CD4-positive, alpha-beta T cell (primary cell): ENCODE data around the gene MSI2. TPM values are rescaled to one million over a fixed set of nuclear protein-coding genes. Genes with fewer than 3 reads are reported as not detected.

ENCODE experiments used
- ATAC-seq: fragments of 200-7000 bp; cut with Tn5 transposase; one replicate; pipeline ENCODE4 v1.10.0; 2022; ENCODE audit warnings: mild to moderate bottlenecking; ENCODE audit not compliant: poor library complexity
- CTCF ChIA-PET: fragments of 350-600 bp; sonication (Branson Sonifier 250); formaldehyde crosslinking; loops from one replicate; lab custom pipeline; 2021; ENCODE audit warnings: antibody characterized with exemption, inconsistent platforms; lab: Charles Lee
- POLR2A ChIA-PET: fragments of 350-600 bp; sonication (Branson Sonifier 250); formaldehyde crosslinking; loops from one replicate; lab custom pipeline; 2021; ENCODE audit warnings: antibody characterized with exemption, inconsistent platforms; lab: Charles Lee
- DNase-seq, 14 experiments: peaks; one replicate each; pipeline ENCODE4 v3.0.0-alpha.2; 2013 to 2020; ENCODE audit warnings: mixed read lengths in 2 of 14
- H3K27ac ChIP-seq, 2 donors: one replicate each; pipeline versions ENCODE4 v1.5.1 to v1.7.0; 2013; ENCODE audit warnings: low read length in 2 of 2, low read depth in 1 of 2, mild to moderate bottlenecking in 1 of 2
- H3K27me3 ChIP-seq, 2 experiments: 1 replicate in 1 of 2; 2 replicates in 1 of 2; pipeline versions ENCODE4 v1.6.1 to v1.7.0; 2013; ENCODE audit warnings: low read length in 2 of 2, control low read depth in 1 of 2, mild to moderate bottlenecking in 1 of 2, moderate library complexity in 1 of 2; ENCODE audit not compliant: insufficient read depth in 2 of 2, control insufficient read depth in 1 of 2
- H3K36me3 ChIP-seq: one replicate; pipeline ENCODE4 v1.6.1; 2013; ENCODE audit warnings: low read length, control low read depth; ENCODE audit not compliant: insufficient read depth
- H3K4me1 ChIP-seq: one replicate; pipeline ENCODE4 v1.6.1; 2013; ENCODE audit warnings: low read length, control low read depth; ENCODE audit not compliant: insufficient read depth
- H3K4me3 ChIP-seq: one replicate; pipeline ENCODE4 v1.5.1; 2013; ENCODE audit warnings: mild to moderate bottlenecking, low read length, moderate library complexity
- H3K9me3 ChIP-seq, 2 experiments: 1 replicate in 1 of 2; 2 replicates in 1 of 2; pipeline versions ENCODE4 v1.6.1 to v1.7.0; 2013; ENCODE audit warnings: low read length in 2 of 2, mild to moderate bottlenecking in 2 of 2, control low read depth in 1 of 2, moderate library complexity in 1 of 2; ENCODE audit not compliant: control insufficient read depth in 1 of 2, insufficient read depth in 1 of 2
- H3K27ac Mint-ChIP-seq: one replicate; pipeline ENCODE4 v1.8.0; 2020; ENCODE audit warnings: mixed read lengths
- H3K27me3 Mint-ChIP-seq: one replicate; pipeline ENCODE4 v1.8.0; 2021; ENCODE audit warnings: mixed read lengths
- H3K36me3 Mint-ChIP-seq: one replicate; pipeline ENCODE4 v1.8.0; 2021; ENCODE audit warnings: low read depth, mixed read lengths
- H3K4me1 Mint-ChIP-seq: one replicate; pipeline ENCODE4 v1.8.0; 2021; ENCODE audit warnings: low read depth, mixed read lengths
- H3K4me3 Mint-ChIP-seq: one replicate; pipeline ENCODE4 v1.8.0; 2020; ENCODE audit warnings: mild to moderate bottlenecking, mixed read lengths
- H3K9me3 Mint-ChIP-seq: one replicate; pipeline ENCODE4 v1.8.0; 2020; ENCODE audit warnings: mixed read lengths
- intact Hi-C, 2 experiments: fragments of 100-400 bp; cut with DNase I in 1 of 2; cut with micrococcal nuclease in 1 of 2; formaldehyde crosslinking; loops; one replicate each; pipeline versions ENCODE4 v1.15.1 to v1.9.0; 2023 to 2025; cut with DNase I, micrococcal nuclease
- total RNA-seq, 174 experiments: library from RNA in 2 of 174; stranded (reverse) in 2 of 174; gene quantifications; one replicate each; pipeline ENCODE4 v1.2.3 and lab custom pipeline; 2021 to 2026
- TF ChIP-seq, protein P1 (sequence below): fragments of 200-600 bp; IDR thresholded peaks from one replicate; pipeline ENCODE4 v1.8.0; 2022; ENCODE audit warnings: antibody characterized with exemption, mild to moderate bottlenecking

MSI2 gene
- total RNA-seq, 2 experiments from 2014 or later: 129 to 132 TPM

DNA sequence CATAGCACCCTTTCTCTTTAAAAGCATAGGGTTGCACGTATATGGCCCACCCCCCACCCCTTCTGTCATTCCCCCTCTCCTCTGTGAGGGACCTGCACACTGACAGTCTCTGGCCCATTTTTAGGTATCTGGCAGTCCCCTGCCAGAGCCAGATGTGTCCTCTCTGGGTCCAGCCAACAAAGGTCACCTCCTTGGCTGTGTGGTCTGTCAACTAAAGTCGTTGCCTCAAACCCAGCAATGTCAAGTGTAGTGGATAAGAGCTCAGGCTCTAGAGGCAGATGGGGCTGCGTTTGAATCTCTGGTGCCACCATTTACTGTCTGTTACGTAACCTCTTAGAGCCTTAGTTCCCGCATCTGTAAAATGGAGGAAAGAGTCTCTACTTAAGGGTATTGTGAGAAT lies 211.5 kb downstream of the MSI2 start:
- Histone ChIP-seq H3K4me3 (no peak overlapping the region), H3K36me3 (peaks cover 3% of the 10 kb centered on the region), H3K27ac (no peak overlapping the region), H3K9me3 (no peaks in the 10 kb centered on the region), H3K27me3 (no peaks in the 10 kb centered on the region), H3K4me1 (peaks cover 5% of the 10 kb centered on the region)
- peaks cover 31% of the 10 kb centered on the region for H3K4me1 Mint-ChIP-seq
- CTCF ChIA-PET: no interaction called here
- H3K27me3 Mint-ChIP-seq: no peaks in the 10 kb centered on the region
- H3K27ac Mint-ChIP-seq: no peak overlapping the region
- ATAC-seq: no peak
- POLR2A ChIA-PET: no interaction called here
- no peak for DNase-seq
- H3K36me3 Mint-ChIP-seq: no peaks in the 10 kb centered on the region
- intact Hi-C loops: no loop called here
- no peaks in the 10 kb centered on the region for H3K9me3 Mint-ChIP-seq
- TF ChIP-seq, protein P1, sequence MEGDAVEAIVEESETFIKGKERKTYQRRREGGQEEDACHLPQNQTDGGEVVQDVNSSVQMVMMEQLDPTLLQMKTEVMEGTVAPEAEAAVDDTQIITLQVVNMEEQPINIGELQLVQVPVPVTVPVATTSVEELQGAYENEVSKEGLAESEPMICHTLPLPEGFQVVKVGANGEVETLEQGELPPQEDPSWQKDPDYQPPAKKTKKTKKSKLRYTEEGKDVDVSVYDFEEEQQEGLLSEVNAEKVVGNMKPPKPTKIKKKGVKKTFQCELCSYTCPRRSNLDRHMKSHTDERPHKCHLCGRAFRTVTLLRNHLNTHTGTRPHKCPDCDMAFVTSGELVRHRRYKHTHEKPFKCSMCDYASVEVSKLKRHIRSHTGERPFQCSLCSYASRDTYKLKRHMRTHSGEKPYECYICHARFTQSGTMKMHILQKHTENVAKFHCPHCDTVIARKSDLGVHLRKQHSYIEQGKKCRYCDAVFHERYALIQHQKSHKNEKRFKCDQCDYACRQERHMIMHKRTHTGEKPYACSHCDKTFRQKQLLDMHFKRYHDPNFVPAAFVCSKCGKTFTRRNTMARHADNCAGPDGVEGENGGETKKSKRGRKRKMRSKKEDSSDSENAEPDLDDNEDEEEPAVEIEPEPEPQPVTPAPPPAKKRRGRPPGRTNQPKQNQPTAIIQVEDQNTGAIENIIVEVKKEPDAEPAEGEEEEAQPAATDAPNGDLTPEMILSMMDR: no peak
- no peak overlapping the region for H3K4me3 Mint-ChIP-seq

DNA sequence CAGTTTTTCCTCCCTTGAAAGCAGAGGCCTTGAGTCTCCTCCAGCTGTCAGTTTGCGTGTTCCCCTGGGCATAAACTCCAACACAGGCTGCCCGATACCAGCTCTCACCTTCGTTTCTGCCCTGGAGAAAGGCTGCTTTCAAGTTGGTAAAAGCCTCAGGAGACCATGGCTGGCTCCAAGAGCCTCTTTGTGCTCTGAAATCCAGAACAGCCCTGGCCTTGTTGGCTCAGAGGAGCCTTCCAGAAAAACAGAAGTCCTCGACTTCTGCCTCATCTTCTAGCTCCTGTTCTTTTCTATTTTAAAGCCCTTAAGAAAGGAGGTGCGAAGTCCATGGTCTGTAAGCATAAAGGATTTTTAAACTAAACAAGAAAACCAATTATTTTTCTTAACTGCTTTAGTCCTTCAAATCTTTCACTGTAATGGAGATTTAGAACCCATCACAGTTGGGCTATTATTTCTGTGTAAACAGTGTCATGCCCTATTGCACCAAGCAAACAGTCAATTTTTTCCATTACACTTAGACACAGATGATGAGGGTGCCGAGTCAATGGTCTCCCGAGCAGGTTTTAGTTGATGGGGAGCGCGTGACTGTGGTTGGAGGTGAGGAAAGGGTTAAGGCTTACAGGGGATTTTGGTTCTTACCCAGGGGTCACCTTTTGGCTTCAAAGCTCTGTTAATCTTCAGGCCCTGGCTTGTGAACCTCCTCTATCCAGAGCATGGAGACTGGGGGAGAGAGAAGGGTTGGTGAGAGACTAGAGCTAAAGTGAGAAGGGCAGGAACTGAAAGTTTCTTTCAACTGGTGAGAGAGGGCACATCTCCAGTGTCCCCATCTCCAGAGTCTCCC lies 212.8 kb downstream of the MSI2 start:
- Histone ChIP-seq H3K27me3 (no peaks in the 10 kb centered on the region), H3K4me1 (peaks cover 2% of the 10 kb centered on the region), H3K4me3 (no peak overlapping the region), H3K9me3 (no peaks in the 10 kb centered on the region), H3K27ac (no peak overlapping the region), H3K36me3 (peaks cover 3% of the 10 kb centered on the region)
- Mint-ChIP-seq H3K36me3 (no peaks in the 10 kb centered on the region), H3K27ac (no peak overlapping the region), H3K4me3 (no peak overlapping the region), H3K9me3 (no peaks in the 10 kb centered on the region), H3K27me3 (no peaks in the 10 kb centered on the region), H3K4me1 (peaks cover 28% of the 10 kb centered on the region)
- intact Hi-C loops: no loop called here
- DNase-seq (no peak), ATAC-seq (no peak)
- ChIA-PET POLR2A (interaction anchor here (1.1 kb wide), 1 partner anchor 26 kb away, joined by 3 read pairs; no protein-coding TSS in a partner anchor), CTCF (no interaction called here)
- TF ChIP-seq, protein P1: no peak

DNA sequence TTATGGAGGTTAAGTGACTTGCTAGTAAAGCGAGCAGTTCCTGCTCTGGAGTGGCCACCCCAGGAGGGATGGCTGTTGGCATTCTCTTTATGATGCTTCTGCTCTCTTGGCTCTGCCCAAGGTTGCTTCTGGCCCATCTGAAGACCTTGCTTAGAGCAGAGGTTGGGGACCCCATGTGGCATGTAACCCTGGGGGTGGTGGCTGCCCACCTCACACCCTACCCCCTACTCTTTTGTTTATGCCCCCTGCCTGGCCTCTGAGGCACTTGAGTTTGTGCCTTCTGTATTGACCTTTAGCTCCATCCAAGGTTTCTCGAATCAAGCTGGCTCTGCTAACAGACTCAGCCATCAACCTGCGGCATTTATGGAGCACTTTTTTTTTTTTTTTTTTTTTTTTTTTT lies 214.6 kb downstream of the MSI2 start:
- peaks cover 3% of the 10 kb centered on the region for H3K36me3 ChIP-seq
- H3K4me1 ChIP-seq: peaks cover 2% of the 10 kb centered on the region
- ChIA-PET POLR2A (no interaction called here), CTCF (no interaction called here)
- H3K4me3 ChIP-seq: no peak overlapping the region
- H3K27me3 ChIP-seq: no peaks in the 10 kb centered on the region
- no peak for ATAC-seq
- H3K9me3 ChIP-seq: no peaks in the 10 kb centered on the region
- H3K27me3 Mint-ChIP-seq: no peaks in the 10 kb centered on the region
- H3K4me1 Mint-ChIP-seq: peaks cover 33% of the 10 kb centered on the region
- H3K27ac ChIP-seq: no peak overlapping the region
- no peak overlapping the region for H3K4me3 Mint-ChIP-seq
- DNase-seq: no peak
- peaks cover 4% of the 10 kb centered on the region for H3K36me3 Mint-ChIP-seq
- TF ChIP-seq, protein P1: no peak
- no peaks in the 10 kb centered on the region for H3K9me3 Mint-ChIP-seq
- no peak overlapping the region for H3K27ac Mint-ChIP-seq
- intact Hi-C loops: no loop called here
